ES-I3 (cell line): ENCODE measurements around the gene SNAP47.
A peak's percentile ranks its signal among the peaks of the same experiment; 100 is the strongest.

ENCODE experiments used
- H3K36me3 ChIP-seq: 2 replicates; pipeline ENCODE4 v1.6.1; 2013; ENCODE audit warnings: mild to moderate bottlenecking, low read length, control low read depth, moderate library complexity; ENCODE audit not compliant: insufficient read depth
- H3K4me1 ChIP-seq: 2 replicates; pipeline ENCODE4 v1.6.1; 2013; ENCODE audit warnings: mild to moderate bottlenecking, control low read depth, low read length; ENCODE audit not compliant: insufficient read depth
- H3K9ac ChIP-seq: 2 replicates; pipeline ENCODE4 v1.6.1; 2013; ENCODE audit warnings: low read depth, mild to moderate bottlenecking, low read length, moderate library complexity
- H3K9me3 ChIP-seq: 2 replicates; pipeline ENCODE4 v1.6.1; 2013; ENCODE audit warnings: mild to moderate bottlenecking, low read length, moderate library complexity; ENCODE audit not compliant: control insufficient read depth, insufficient read depth

Gene SNAP47

GRCh38 chr1:227785805-227786671, 50.8 kb downstream of the SNAP47 start:
- H3K9me3 ChIP-seq: no peaks in the 10 kb centered on the region
- 0 out of 2 replicates have a peak overlapping the region, but pooled peaks have one; percentile 92 for H3K9ac ChIP-seq
- H3K4me1 ChIP-seq: no peaks in the 10 kb centered on the region; the same call in 1 of the 2 replicates
- H3K36me3 ChIP-seq: no peaks in the 10 kb centered on the region

- Histone ChIP-seq H3K36me3 (no peaks in the 10 kb centered on the region), H3K9ac (peak overlapping the region; percentile 92), H3K9me3 (no peaks in the 10 kb centered on the region), H3K4me1 (no peaks in the 10 kb centered on the region; the same call in 1 of the 2 replicates)
Observed at GRCh38 chr1:227786673-227787512, 51.7 kb downstream of the SNAP47 start.

GRCh38 chr1:227787513-227788270, 52.5 kb downstream of the SNAP47 start:
- no peaks in the 10 kb centered on the region for H3K9me3 ChIP-seq
- no peaks in the 10 kb centered on the region for H3K36me3 ChIP-seq
- H3K4me1 ChIP-seq: no peaks in the 10 kb centered on the region; the same call in 1 of the 2 replicates
- peak overlapping the region; percentile 92 for H3K9ac ChIP-seq

GRCh38 chr1:227788271-227789083, 53.2 kb downstream of the SNAP47 start:
- no peaks in the 10 kb centered on the region for H3K9me3 ChIP-seq
- no peaks in the 10 kb centered on the region for H3K36me3 ChIP-seq
- H3K4me1 ChIP-seq: peaks cover 6% of the 10 kb centered on the region; the same call in 1 of the 2 replicates
- peak overlapping the region; percentile 76 for H3K9ac ChIP-seq

GRCh38 chr1:227789084-227790033, 54.1 kb downstream of the SNAP47 start:
- Histone ChIP-seq H3K9me3 (no peaks in the 10 kb centered on the region), H3K36me3 (no peaks in the 10 kb centered on the region), H3K9ac (peak overlapping the region; percentile 76)

GRCh38 chr1:227790034-227790400, 54.8 kb downstream of the SNAP47 start:
- peaks cover 19% of the 10 kb centered on the region; the same call in 1 of the 2 replicates for H3K4me1 ChIP-seq
- H3K9me3 ChIP-seq: no peaks in the 10 kb centered on the region
- no peak overlapping the region for H3K9ac ChIP-seq
- no peaks in the 10 kb centered on the region for H3K36me3 ChIP-seq

More at GRCh38 chr1:227789084-227790033, 54.1 kb downstream of the SNAP47 start:
- H3K4me1 ChIP-seq: peaks cover 14% of the 10 kb centered on the region; the same call in 1 of the 2 replicates

GRCh38 chr1:227790868-227791267, 55.6 kb downstream of the SNAP47 start:
- Histone ChIP-seq H3K9ac (no peak overlapping the region), H3K4me1 (peaks cover 19% of the 10 kb centered on the region; the same call in 1 of the 2 replicates), H3K36me3 (no peaks in the 10 kb centered on the region), H3K9me3 (no peaks in the 10 kb centered on the region)

- no peaks in the 10 kb centered on the region for H3K9me3 ChIP-seq
- H3K9ac ChIP-seq: no peak overlapping the region
- H3K4me1 ChIP-seq: peaks cover 19% of the 10 kb centered on the region; the same call in 1 of the 2 replicates
- no peaks in the 10 kb centered on the region for H3K36me3 ChIP-seq
Observed at GRCh38 chr1:227791425-227792143, 56.3 kb downstream of the SNAP47 start.

- no peaks in the 10 kb centered on the region for H3K9me3 ChIP-seq
- peaks cover 19% of the 10 kb centered on the region; the same call in 1 of the 2 replicates for H3K4me1 ChIP-seq
- H3K36me3 ChIP-seq: no peaks in the 10 kb centered on the region
- H3K9ac ChIP-seq: no peak overlapping the region
Observed at GRCh38 chr1:227792216-227793078, 57.2 kb downstream of the SNAP47 start.

GRCh38 chr1:227793079-227793947, 58.1 kb downstream of the SNAP47 start:
- no peaks in the 10 kb centered on the region for H3K9me3 ChIP-seq
- H3K9ac ChIP-seq: no peak overlapping the region
- H3K36me3 ChIP-seq: no peaks in the 10 kb centered on the region

More at GRCh38 chr1:227793079-227793947, 58.1 kb downstream of the SNAP47 start:
- peaks cover 19% of the 10 kb centered on the region; the same call in 1 of the 2 replicates for H3K4me1 ChIP-seq
